Retina (tissue), 1 donor: ENCODE measurements around the gene GPR63.
"Not testable (repeated sequence)": the region's sequence is repeated elsewhere in the genome, so short reads cannot be mapped to it uniquely, and the experiment has no call there.

ENCODE experiments used
- DNase-seq: peaks from one replicate; pipeline ENCODE4 v3.0.0-alpha.2; 2016

GPR63 gene, protein sequence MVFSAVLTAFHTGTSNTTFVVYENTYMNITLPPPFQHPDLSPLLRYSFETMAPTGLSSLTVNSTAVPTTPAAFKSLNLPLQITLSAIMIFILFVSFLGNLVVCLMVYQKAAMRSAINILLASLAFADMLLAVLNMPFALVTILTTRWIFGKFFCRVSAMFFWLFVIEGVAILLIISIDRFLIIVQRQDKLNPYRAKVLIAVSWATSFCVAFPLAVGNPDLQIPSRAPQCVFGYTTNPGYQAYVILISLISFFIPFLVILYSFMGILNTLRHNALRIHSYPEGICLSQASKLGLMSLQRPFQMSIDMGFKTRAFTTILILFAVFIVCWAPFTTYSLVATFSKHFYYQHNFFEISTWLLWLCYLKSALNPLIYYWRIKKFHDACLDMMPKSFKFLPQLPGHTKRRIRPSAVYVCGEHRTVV

DNA sequence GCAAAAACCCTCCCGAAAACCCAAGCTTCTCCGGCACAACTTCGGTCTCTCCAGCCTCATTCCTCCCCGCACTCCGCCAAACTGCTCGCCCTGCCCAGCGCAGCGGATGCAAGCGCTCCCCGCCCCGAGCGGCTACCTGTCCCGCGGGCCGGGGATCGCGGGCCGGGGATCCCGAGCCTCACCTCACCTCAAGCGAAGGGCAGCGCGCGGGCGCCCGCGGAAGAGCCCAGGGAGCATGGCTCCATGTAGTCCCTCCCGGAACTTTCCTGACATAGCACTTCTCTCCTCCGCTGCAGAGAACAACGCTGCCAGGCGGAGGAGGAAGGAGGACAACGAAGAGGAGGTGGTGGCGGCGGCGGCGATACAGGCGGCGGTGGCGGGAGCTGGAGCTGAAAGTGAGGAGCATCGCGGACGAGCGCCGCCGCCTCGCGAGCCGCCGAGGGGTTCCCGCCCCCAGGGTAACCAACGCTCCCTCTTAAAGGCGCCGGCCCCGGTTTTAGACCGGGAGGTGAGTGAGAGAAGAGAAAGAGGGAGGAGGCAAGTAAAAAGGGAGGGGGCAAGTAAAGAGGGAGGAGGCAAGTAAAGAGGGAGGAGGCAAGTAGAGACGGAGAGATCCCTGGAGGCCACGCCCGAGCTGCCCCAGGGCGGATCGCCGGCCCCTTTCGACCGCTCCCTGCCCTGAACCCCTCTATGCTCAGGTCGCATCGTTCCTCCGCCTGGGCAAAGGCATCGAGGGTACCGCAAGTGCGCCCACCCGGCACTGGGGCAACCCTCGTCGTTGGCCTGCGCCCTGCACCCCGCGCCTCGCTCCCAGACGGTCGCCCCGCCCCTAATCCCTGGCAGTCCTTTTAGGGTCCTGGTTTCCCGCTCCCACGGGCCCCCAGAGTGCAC lies at the start of gene GPR63:
Gene GPR63, minus strand, starts transcription at position 397 of the 891 bp plus-strand sequence. CDS start 37,746 bp downstream, outside the sequence.
- peak; percentile 92 for DNase-seq

DNA sequence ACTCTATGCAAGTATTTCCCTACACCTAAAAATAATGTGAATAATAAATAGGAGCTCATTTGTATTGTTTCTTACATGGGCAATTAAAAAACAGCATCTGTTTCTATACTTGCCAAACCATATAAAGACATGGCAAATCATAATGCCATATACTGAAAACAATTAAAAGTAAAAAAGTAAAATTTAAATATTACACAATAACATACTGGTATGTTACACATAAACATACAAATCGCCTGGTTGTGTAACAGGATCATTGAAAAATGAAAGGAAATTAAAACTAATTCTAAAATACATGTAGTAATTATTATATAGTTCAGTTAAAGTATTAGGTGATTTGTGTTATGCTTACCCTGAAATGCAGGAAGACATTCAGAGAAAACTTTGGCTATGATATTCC lies 49.2 kb upstream of the GPR63 start:
- no peak for DNase-seq

DNA sequence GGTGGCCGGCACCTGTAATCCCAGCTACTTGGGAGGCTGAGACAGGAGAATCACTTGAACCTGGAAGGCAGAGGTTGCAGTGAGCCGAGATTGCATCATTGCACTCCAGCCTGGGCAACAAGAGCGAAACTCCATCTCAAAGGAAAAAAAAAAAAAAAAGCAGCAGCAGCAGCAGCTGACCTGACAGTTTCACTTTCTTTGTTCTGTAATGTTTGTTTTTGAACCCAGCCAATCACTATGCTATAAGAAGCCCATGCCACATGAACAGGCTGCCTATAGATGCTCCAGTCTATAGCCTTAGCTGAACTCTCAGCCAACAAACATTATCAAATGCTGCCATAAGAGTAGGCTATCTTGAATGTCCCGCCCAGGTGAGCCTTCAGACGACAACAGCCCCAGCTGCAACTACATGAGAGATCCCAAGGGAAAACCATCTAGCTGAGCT lies 47.9 kb upstream of the GPR63 start:
- not testable (repeated sequence) for DNase-seq

DNA sequence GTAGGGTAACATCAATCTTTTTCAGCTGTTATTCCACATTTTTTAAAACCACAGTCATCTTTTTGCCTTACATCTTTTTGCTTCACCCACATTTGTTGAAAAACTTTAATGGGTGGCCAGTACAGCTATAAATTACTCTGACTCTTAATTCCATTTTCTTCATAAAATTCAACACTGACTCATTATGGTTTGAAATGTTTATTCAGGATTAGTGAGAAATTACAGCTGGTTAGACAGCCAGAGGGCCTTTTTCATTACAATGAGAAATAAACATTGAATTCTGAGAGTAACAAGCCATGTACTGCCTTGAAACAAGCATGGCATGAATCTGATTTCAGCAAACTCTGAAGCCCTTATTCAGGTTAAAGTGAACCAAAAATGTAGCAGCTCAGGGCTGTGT lies 40.9 kb upstream of the GPR63 start:
- DNase-seq = no peak

- DNase-seq = no peak
Measured at GRCh38 chr6:96876886-96877545, 39.7 kb upstream of the GPR63 start.

GRCh38 chr6:96872976-96873375 lies 35.7 kb upstream of the GPR63 start:
- no peak for DNase-seq

DNA sequence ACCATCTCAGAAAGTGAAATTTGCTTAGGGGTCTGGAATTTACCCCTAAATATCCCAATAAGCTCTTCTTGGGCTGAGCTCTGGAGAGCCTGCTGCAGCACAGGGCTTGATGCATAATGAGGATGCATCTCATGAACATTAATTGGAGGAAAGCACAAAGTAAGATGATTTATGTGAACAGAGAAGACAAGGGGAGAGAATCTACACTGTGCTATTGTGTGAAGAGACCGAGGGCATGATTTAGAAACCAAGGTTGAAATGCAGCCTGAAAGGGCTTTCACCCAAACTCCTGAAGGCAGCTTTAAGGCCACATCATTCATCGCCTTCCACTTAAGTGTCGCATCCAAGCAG lies 27.8 kb upstream of the GPR63 start:
- no peak for DNase-seq

DNA sequence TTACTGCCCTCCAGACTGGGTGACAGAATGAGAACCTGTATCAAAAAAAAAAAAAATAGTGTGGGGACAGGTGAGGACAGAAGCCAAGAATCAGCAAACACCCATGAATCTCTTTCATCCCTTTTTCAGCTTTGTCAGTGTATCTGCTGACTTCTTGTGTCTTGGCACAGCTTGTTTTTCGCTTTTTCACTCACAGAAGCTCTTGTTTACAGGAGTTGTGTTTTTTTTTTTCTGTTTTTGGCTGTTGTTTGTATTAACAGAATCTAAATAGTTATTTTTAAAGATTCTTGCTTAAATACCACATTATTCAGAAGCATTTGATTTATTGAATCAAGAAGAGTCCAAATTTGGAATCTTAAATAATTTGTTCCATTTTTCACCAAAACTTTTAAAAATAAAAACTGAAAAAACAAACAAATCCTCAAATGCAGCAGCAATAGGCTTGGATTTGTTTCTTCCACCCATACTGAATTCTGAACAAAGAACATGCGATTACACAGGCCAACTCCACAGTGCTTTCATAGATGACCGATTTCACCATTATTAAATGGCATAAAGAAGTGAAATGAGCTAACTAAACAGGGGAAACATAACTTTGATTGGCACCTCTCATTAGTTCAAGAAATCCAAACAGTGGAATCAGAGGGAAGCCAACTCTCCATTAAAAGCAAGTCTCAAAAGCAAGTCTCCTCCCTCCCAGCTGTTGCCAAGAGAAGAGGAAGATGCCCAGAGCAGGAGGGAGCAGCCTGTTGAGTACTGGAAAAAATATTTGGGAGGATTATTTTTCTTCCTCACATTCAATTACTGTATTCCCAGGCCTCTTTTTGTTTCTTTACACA lies 27.2 kb upstream of the GPR63 start:
- peak; percentile 47 for DNase-seq

GRCh38 chr6:96862560-96862959 lies 25.3 kb upstream of the GPR63 start:
- DNase-seq = peak; percentile 34

- no peak for DNase-seq
Measured at GRCh38 chr6:96861588-96861987, 24.3 kb upstream of the GPR63 start.

GRCh38 chr6:96856856-96857255 lies 19.6 kb upstream of the GPR63 start:
- no peak for DNase-seq

GRCh38 chr6:96853083-96853482 lies 15.8 kb upstream of the GPR63 start:
- no peak for DNase-seq

- DNase-seq = no peak
Measured at GRCh38 chr6:96852605-96853004, 15.3 kb upstream of the GPR63 start.

GRCh38 chr6:96851858-96852257 lies 14.6 kb upstream of the GPR63 start:
- DNase-seq = no peak

- DNase-seq = no peak
Measured at GRCh38 chr6:96849615-96850014, 12.3 kb upstream of the GPR63 start.

- no peak for DNase-seq
Measured at GRCh38 chr6:96844530-96844929, 7.3 kb upstream of the GPR63 start.

- DNase-seq = no peak
Measured at GRCh38 chr6:96841345-96841744, 4.1 kb upstream of the GPR63 start.

DNA sequence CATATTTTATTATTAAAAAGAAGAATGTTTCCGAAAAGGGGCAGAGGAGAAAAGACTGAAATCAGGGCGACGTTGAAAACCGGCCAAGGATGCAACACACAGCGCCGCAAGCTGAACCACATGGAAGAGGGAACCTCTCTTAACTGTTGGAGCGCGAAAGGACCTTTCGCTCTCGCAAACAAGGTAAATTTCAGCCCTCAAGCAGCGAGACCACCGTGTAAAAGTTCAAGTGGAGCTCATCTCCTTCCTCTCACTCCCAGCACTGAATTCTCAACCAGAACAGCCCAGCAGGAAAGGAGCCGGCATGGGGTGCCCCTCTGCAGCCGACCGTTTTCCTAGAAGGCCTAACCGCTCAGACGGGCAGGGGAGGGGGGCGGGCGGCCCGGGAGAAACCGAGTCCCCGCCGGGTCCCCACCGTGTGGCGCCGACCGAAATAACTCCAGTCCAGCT lies 621 bp downstream of the GPR63 start:
- DNase-seq = peak; percentile 91

DNA sequence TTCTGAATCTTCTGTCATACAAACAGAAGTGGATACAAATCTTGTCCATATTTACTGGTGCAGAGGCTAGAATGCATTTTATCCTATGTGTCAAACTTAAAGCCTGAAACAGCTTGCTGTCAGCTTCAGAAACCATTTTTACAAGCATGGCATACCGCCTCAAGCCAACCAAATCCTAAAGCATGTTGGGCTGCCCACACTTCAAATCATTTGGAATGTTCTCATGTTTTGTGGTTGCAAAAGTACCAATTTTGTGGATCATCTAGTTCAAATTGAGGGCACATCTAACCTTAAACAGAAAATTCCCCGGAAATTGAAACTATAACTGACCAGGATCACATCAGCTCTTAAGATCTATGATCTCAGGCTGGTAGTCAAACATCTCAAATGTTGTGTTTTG lies 3.2 kb downstream of the GPR63 start:
- no peak for DNase-seq

- DNase-seq = no peak
Measured at GRCh38 chr6:96832780-96833179, 4.5 kb downstream of the GPR63 start.

DNA sequence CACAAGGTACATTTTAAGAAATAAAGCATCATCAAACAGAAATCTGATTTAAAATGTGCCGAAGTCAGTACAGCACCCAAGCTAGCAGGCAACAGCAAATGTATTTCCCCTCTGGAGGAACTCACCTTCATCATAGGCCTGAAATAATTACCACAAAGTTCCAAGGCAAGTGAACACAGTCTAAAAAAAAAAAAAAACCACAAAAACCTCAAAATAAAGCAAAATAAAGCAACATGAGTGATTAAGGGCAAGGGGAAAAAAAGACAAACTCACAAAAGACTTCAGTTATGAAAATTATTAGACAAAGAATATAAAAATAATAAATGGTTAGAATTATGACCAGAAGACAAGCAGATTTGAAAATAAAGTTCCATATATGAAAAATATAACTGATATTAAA lies 10.4 kb downstream of the GPR63 start:
- DNase-seq = no peak

GRCh38 chr6:96823743-96824142 lies 13.5 kb downstream of the GPR63 start:
- no peak for DNase-seq
